KBM-7 (cell line): ENCODE measurements around the gene OPTC.
"Not testable (repeated sequence)": the region's sequence is repeated elsewhere in the genome, so short reads cannot be mapped to it uniquely, and the experiment has no call there.

Experiments
- DNase-seq: peaks from one replicate; pipeline ENCODE4 v3.0.0-alpha.2; 2015
- in situ Hi-C: fragments of 300-500 bp; cut with MboI; formaldehyde crosslinking; loops from 2 replicates; pipeline ENCODE4 v1.14.3; 2020; ENCODE audit warnings: low sequenced_read_pairs, low pct_unique_long_range_greater_than_20kb, mixed read lengths

Gene OPTC

DNA sequence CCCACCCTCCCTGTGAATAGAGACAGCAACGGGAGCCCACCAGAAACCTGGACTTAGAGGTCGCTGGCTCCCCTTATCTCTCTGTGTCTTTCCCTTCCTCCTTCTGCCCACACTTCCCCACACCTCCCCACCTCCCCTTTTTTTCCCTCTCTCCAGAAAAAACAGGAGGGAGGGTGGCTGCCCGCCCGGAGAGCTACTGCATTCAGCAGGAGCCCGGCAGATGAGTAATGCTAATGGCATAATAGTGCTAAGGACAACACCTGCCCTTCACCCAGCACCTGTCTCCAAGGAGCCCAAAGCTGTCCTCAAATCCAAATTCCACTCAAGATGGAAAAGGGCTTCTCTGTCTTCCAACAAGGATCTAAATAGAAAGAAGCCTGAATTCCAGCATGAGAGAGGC, 29.7 kb upstream of the OPTC start:
- in situ Hi-C loops = no loop called here
- no peak for DNase-seq

DNA sequence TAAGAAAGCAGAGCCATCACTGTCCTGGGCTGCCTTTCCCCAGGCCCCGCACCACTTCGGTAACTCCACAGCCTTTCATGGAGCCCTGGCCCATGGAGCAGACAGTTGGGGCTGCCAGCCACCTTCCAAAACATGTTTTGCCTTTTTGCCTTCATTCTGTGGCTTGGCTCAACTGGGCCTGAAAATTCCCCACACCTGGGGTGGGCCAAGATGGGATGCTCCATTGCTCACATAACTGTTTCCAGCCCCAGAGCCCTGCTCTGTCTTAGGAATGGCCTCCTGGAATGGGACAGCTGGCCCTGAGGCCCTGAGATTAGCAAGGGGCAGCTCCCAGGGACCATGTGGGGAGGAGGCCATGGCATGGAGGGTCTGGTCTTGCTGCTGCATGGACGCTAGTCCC, 29.2 kb upstream of the OPTC start:
- DNase-seq = no peak
- in situ Hi-C loops = no loop called here

DNA sequence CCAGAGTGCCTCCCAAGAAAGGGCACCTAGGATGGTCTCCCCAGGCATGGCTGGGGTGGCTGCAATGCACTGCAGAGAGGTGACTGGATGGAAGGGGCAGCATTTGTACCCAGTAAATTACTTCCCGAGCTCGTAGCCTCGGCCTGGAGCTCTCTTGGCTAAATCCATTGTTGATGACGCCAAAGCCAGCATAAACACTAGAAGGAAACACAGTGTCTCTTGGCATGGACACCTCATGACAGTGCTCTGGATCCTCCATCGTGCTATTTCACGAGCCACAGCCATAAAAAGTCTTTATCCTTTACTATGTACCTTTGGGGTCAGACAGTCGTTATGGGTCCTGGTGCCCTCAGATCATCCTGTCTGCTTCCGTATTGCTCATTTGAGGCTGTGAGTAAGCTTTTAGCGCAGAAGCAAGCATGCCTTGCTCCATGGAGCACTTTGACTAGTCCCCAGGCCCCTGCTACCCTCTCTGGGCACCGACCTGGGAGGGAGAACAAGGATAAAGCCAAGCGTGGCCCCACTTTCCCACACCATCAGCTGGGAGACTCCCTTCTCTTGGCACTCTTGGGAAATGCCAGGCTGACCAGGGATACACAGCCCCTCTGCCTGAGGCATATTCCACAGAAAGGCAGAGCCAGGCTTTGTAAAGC, 28.7 kb upstream of the OPTC start:
- in situ Hi-C loops = no loop called here
- no peak for DNase-seq

DNA sequence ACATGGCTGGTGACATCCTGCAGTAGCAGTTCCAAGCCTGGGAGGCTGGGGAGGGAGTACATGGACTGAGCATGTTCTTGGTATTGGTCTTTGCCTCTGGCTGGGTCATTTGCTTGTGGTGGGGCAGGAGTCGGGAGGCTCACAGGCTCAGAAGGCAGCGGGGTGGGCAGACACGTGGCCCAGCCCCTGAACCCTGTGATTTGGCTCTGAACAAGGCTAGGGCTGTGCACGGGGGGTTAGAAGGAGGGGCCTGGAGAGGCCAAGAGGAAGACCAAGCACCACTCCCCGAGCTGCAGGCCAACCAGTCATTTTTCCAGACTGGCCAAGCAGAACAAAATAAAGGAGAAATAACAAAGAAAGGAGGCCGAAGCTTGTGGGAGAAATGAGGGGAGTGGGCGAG, 28.0 kb upstream of the OPTC start:
- in situ Hi-C loops = no loop called here
- DNase-seq = no peak

DNA sequence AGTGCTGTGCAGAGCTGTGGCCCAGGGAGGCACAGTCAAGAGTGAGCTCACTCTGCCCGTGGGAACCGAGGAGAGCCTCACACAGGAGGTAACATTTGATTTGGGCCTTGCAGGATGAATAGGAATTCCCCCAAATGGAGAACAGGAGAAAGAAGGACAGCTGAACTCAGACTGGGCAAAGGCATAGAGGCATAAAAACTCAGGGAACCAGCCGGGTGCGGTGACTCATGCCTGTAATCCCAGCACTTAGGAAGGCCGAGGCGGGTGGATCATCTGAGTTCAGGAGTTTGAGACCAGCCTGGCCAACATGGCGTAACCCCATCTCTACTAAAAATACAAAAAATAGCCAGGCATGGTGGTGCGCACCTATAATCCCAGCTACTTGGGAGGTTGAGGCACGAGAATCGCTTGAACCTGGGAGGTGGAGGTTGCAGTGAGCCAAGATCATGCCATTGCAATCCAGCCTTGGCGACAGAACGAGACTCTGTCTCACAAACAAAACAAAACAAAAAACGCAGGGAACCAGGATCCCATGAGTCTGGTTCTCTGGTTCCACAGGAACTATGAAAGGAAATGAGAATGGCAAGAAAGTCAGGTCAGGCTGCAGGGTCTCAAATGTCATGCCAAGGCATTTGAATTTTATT, 26.9 kb upstream of the OPTC start:
- DNase-seq, in situ Hi-C loops: not testable (repeated sequence)

DNA sequence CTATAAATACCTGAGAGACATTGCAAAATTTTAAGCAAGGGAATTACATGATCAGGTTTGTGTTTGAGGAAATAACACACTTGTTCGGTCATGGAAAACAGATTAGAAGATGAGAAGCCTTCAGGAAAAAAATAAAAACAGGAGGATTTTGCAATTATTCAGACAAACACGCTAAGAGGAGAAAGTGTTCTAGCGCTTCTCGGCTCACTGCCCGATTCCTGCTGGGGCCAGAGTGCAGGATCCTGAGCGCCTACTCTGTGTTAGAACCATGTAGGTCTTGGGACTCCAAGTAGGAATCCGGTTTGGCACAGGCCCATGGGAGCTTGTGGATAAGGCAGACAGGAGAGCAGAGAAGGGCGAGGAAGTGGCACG, 26.4 kb upstream of the OPTC start:
- in situ Hi-C loops = no loop called here
- no peak for DNase-seq

DNA sequence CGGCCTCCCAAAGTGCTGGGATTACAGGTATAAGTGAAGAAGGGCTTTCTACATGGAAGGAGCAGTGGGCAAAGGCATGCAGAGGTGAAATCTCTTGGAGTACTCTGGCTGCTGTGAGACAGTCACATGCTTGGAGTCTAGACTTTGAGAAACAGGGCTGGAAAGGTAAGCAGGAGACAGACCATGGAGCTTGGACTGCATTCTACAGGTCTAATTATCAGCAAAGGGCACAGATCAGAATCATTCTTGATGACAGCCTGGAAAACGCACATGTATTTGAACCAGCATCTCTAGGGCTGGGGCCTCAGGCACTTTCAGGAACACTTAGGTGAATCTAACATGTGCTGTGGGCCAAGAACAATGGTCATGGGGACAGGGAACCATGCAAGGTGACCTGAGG, 25.6 kb upstream of the OPTC start:
- DNase-seq = no peak
- in situ Hi-C loops = no loop called here

DNA sequence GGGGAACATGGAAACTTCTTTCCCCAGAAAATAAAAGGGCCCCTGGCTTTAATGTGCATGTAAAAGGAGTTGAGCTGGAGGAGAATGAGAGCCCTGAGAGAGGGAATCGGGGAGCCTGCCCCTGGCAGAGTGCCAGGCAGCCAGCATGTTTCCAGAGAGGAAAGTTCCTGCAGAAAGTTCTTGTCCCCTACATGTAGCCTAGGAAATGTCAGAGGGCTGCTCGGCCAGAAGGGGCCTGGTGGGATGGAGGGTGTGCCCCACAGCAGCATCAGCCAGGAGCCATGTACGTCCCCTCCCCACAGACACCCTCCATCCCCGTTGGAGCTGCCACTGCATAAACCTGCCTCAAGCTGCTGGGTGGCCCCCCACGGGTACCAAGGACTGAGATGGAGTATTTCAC, 23.7 kb upstream of the OPTC start:
- in situ Hi-C loops = no loop called here
- DNase-seq = no peak

DNA sequence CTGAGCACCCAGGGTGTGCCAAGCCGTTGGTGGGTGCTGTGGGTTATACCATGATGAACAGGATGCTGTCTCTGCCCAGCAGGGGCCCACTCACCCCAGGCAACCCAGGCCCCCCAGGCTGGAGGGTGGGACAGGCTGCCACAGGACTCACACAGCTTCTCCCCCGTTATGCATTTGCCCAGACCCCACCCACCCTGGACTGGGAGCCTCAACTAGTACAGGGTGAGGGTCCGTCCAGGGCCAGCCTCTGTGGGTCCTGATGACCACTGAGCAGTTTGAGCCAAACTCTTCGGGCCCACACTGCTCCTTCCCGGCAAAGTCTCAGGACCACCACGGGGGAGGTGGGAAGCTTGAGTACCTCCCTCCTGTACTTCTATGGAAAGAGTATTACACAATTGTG, 22.1 kb upstream of the OPTC start:
- in situ Hi-C loops = no loop called here

DNA sequence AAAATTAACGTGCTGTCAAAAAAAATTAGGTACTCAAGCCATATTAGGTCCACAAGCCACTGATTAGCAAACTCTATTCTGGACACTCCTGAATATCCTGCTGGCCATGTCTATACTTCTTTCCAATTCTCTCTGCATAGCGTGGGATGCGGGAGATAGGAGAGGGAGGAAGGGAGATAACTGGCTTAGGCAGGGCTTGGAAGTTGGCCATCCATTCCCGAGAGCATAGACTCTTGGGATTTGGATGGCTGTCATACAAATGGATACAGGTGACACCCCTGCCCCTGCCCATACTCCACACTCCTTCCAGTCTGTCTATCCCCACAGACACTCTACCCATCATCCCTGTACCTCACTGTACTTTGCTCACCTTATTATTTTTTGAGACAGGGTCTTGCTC, 20.7 kb upstream of the OPTC start:
- in situ Hi-C loops = no loop called here
- no peak for DNase-seq

More for the DNA sequence above, 22.1 kb upstream of the OPTC start:
- no peak for DNase-seq

DNA sequence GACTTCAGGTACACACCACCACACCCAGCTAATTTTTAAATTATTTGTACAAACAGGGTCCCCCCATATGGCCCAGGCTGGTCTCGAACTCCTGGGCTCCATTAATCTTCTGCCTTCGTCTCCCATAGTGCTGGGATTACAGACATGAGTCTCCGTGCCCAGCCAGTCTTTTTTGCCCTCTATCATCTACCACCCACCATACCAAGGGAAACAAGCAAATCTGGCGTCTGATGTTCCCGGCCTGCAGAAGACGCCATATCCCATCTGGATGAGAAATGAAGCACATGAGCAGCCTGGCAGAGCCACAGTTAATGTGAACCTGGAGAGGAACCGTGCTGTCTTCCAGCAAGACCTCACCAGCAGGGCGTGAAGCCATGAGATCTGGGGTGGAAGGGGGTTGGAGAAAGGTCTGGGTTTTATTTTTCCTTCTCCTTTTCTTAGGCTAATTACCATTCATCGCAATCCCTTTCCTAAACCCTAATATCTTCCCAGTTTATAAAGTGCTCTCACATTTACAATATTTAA, 20.1 kb upstream of the OPTC start:
- in situ Hi-C loops = no loop called here

DNA sequence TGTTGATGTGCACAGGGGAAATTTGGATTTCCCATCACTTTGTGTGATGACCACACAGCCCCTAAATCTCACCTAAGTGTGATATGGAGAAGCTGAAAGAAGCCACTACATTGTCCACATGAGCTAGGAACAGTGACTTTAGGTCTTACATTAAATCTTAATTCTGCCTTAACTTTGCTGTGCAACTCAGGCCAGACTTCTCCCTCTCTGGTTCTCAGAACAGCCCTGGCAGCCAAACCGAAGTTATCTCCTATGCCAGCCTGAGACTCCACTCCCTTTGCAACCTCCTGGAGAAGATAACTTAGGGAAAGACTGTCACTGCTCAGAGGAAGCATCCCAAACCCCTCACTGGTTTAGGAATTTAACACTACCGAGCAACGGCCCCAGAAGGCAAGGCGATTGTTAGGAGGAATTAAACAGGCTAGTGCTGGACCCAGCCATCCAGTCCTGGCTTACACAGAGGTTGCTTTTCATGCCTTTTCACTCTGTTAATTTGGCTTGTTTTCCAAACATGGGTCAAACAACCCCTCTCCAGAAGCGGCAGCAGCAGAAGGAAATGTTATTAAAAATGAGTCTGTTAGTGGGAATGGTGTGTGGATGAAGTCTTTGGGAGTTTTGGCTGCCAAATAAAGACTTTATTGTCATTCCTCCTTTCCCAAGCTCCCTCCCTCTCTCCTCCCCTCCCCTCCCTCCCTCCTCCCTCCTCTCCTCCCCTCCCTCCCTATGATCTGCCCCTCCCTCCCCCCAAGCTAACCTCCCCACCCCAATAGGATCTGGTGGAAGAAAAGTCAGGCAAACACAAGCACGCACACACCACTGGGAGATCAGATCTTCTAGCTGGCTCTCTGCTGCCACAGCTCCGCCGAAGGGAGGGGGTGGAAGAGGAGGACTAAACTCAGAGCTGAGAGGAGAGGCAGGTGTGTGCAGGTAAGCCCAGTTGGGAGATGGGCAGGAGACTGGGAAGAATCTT, 18.7 kb upstream of the OPTC start, which contains the start of gene PRELP:
PRELP (plus strand) TSS at position 795 of the 970 bp plus-strand sequence. CDS start 7,379 bp downstream, outside the sequence.
- no peak for DNase-seq
- in situ Hi-C loops = no loop called here

More for the DNA sequence above, 20.1 kb upstream of the OPTC start:
- no peak for DNase-seq

DNA sequence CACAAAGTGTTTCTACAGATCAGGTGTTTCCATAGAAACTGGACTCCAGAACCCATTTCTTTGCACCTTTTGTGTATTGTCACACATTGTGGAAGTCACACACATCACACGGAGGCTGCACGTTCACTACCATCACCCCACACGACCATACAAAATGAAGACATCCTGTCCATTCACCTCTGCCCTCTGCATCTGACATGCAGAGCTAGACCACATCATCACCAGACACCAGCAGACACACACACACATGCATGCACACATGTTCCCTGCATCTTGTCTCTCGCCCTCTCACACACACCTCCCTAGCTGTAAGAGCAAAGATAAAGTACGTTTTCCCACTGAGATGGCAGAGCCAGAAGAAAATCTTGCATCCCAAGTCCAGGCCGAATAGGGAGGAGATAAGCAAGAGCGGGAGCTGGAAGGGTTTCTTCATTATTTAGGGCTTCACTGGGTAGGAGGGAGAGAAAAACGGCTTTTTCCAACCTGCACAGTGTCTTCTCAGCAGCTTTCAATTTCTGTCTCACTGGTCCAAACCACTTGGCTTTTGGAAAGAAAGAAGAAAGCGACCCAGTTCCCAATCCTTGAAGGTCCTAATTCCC, 17.6 kb upstream of the OPTC start:
- no peak for DNase-seq
- in situ Hi-C loops = no loop called here

DNA sequence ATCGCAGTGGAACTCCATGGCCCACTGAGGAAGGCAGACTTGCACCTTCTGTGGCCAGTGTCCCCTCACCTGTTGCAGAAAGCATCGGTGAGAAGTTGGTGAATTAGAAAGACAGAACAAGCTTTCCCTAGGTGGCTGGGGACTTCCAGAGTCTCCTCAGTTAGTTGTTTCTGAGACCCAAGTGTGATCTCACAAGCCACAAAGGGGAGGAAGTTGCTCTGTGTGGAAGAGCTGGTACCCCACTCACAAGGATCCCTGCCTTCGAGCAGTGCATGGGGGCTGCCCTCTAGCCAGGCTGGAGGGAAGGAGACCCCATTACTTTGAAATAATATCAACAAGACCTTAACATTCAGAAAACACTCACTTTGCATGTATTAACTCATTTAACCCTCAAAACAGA, 16.2 kb upstream of the OPTC start:
- no peak for DNase-seq
- in situ Hi-C loops = no loop called here

DNA sequence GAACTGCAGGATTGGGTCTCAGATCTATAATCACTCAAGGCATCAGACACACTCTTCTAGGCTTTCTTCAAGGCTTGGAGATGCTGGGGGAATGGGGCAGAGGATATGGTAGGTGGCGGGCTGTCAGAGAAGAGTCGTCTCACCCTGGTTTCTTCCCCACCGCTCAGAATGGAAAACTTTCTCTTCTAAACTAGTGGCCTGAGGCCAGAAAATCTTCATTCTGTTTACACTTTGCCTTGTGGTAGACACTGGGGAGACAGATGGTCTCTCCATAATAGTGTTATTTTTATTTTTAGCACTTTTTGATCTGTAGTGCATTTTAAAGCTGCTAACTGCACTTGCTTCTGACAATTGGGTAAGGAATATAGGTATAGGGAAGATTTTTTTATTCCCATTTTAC, 15.7 kb upstream of the OPTC start:
- in situ Hi-C loops = no loop called here
- DNase-seq = no peak

DNA sequence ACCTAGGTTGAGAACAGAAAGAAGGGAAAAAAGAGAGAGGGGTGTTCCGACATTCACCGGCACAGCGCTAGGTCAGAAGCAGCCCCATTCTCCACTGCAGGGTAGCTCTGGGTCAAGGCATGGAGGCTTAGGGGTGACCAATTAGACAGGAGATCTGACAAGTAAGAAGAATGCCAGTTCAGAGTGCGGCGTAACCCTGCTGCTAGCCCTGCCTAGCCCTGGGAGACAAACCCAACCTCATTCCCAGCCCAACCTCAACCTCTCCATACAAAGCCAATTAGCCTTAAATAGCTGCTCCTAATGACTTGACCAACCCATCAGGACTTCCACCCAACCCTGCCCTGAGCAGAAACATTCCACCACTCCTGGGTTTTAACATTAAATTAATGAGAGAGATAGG, 15.0 kb upstream of the OPTC start:
- in situ Hi-C loops = no loop called here

DNA sequence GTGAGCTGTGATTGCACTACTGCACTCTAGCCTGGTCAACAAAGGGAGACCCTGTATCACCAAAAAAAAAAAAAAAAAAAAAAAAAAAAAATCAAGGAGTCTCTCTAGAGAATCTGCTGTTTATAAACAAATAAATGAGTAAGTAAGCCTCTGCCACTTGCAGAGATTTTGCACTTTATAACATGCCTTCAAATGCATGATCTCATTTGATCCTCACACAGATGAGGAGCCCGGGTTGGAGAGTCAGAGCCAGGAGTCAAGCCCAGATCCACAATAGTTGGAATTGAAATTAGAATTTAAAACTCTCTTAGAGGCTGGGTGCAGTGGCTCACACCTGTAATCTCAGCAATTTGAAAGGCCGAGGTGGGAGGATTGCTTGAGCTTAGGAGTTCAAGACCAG, 14.3 kb upstream of the OPTC start:
- in situ Hi-C loops = loop anchor here (10.0 kb wide), 1 partner anchor 205 kb away; no protein-coding TSS in a partner anchor
- no peak for DNase-seq

More for the DNA sequence above, 15.0 kb upstream of the OPTC start:
- DNase-seq = no peak

DNA sequence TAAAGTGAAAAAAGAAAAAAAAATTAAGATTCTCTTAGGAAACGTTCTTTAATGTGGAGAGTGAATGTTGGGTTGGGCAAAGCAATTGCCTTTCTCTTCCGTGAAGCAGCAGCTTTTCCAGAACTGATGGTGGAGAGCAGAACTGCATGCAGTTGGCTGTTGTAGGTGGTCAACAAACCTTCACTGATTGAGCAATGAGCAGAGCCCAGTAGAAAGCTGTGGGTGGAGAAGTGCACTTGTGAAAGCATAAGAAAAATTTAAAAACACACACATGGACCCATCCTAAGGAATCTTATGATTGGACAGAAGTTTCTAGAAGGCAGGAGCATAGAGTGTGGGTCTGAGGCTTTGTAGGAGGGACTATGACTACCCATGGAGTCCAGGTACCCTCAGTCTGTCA, 13.9 kb upstream of the OPTC start:
- in situ Hi-C loops = loop anchor here (10.0 kb wide), 1 partner anchor 205 kb away; no protein-coding TSS in a partner anchor
- no peak for DNase-seq

DNA sequence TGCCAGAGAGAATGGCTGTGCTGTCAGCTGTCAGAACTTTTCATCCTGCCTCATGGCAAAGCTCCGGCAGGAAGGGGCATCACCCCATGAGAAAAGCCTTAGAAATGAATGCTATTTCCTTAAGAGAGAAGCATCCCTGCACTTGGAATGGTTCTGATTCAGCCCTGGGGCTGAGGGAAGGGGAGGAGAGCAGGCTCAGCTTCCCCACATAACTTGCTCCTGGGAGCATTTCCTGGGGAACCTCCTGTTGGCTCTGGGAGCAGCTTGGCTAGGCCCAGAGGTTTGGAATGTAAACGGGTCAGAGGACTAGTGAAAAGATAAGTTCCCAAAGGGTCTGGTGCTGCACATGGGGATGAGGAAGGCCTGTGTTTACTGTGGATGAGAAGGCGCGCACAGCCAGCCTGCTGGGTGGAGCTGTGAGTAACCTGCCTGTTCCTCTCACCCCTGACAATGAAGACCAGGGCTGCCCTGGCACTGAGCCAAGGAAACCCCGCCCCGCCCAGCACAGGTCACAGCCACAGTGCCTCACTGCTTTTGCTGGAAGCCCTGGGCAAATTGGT, 13.3 kb upstream of the OPTC start:
- in situ Hi-C loops = loop anchor here (10.0 kb wide), 1 partner anchor 206 kb away; no protein-coding TSS in a partner anchor
- DNase-seq = no peak
